GM12892 (cell line): Measurements from ENCODE around the gene CALCOCO1.

ENCODE experiments used
- POLR2A ChIP-seq: IDR thresholded peaks from 2 replicates; pipeline ENCODE4 v1.6.1; 2011; ENCODE audit warnings: low read depth, low read length, control low read depth
- POLR2AphosphoS5 ChIP-seq: IDR thresholded peaks from 2 replicates; pipeline ENCODE4 v1.6.1; 2011; ENCODE audit warnings: low read depth, low read length, control low read depth

DNA sequence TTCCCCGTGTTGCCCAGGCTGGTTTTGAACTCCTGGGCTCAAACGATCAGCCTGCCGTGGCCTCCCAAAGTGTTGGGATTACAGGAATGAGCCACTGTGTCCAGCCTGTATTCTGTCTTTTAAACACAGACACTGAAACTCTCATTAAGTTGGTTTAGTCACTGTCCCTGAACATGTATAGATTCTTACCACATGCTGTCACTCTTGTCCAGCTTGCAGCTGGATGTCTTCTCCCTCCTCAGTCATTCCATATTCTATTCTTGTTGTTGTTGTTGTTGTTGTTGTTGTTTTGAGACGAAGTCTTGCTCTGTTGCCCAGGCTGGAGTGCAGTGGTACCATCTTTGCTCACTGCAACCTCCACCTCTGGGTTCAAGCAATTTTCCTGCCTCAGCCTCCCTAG is 39.1 kb downstream of the CALCOCO1 start:
- no peak for TF ChIP-seq POLR2AphosphoS5
- TF ChIP-seq POLR2A = no peak
